Lower leg skin (tissue), 4 donors: ENCODE measurements around the gene KRTAP12-4. TPM values are rescaled to one million over a fixed set of nuclear protein-coding genes. Genes with fewer than 3 reads are reported as not detected.
"Not testable (repeated sequence)": the region's sequence is repeated elsewhere in the genome, so short reads cannot be mapped to it uniquely, and the experiment has no call there.

Source experiments
- DNase-seq, 2 donors: peaks; one replicate each; pipeline ENCODE4 v3.0.0-alpha.2; 2019; ENCODE audit warnings: low spot score in 2 of 2
- H3K4me3 ChIP-seq: fragments of 200-600 bp; sonication (generic); 2 replicates; pipeline ENCODE4 v1.5.1; 2017; ENCODE audit warnings: mild to moderate bottlenecking, low read depth; ENCODE audit not compliant: poor library complexity, severe bottlenecking
- POLR2A ChIP-seq, 2 donors: fragments of 450-650 bp; IDR thresholded peaks; one replicate each; pipeline ENCODE4 v1.6.1; 2016 to 2017; ENCODE audit warnings: antibody characterized with exemption in 2 of 2, mild to moderate bottlenecking in 1 of 2, moderate library complexity in 1 of 2
- WGBS, 2 donors: methylation state at CpG; one replicate each; pipeline ENCODE4 v1.1.5; 2018; 5-methylcytosine and 5-hydroxymethylcytosine counted together
- intact Hi-C: fragments of 100-400 bp; cut with DNase I; formaldehyde crosslinking; loops from one replicate; pipeline ENCODE4 v1.15.0; 2023; ENCODE audit warnings: low total_unique reads
- total RNA-seq, 4 donors: library from RNA; depleted of rRNA; stranded (reverse); fragments of >200 nt; gene quantifications; one replicate each; pipeline ENCODE4 v1.1.0, GENCODE V29; 2016
- TF ChIP-seq, protein P1 (sequence below), 3 donors: fragments of 450-650 bp; IDR thresholded peaks; one replicate each; pipeline ENCODE4 v1.5.1; 2016; ENCODE audit warnings: antibody characterized with exemption in 3 of 3, mild to moderate bottlenecking in 3 of 3, moderate library complexity in 2 of 3

KRTAP12-4 gene
- total RNA-seq, 4 donors from 2014 or later, result not detected

DNA sequence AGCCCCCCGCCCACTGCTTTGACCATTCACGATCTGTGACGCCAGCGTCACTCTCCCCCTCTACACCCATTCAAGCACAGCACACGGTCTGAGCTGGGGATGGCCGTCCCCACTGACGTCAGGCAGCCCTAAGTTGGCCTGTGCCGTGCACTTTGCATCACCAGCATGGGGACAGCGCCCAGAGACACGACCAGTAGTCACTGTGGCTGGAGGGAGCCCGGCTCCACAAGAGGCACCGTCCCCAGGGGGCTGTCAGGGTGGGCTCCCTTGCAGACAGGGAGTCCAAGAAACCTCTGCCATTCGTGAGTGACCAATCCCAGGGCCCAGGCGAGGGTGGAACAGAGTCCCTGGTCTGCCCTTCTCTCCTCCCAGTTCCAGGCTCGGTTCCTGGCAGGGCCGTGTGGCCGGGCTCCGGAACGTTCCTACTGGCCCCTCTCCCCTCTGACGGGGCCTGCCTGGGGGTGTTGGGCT, 40.3 kb downstream of the KRTAP12-4 start:
- intact Hi-C loops, result no loop called here
- no peak overlapping the region for H3K4me3 ChIP-seq
- WGBS, 2 donors, result 84 to 90% methylated on average over 13 to 20 of the region's 20 CpGs
- no peak for DNase-seq
- TF ChIP-seq, protein P1, sequence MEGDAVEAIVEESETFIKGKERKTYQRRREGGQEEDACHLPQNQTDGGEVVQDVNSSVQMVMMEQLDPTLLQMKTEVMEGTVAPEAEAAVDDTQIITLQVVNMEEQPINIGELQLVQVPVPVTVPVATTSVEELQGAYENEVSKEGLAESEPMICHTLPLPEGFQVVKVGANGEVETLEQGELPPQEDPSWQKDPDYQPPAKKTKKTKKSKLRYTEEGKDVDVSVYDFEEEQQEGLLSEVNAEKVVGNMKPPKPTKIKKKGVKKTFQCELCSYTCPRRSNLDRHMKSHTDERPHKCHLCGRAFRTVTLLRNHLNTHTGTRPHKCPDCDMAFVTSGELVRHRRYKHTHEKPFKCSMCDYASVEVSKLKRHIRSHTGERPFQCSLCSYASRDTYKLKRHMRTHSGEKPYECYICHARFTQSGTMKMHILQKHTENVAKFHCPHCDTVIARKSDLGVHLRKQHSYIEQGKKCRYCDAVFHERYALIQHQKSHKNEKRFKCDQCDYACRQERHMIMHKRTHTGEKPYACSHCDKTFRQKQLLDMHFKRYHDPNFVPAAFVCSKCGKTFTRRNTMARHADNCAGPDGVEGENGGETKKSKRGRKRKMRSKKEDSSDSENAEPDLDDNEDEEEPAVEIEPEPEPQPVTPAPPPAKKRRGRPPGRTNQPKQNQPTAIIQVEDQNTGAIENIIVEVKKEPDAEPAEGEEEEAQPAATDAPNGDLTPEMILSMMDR (IDR thresholded peaks at IDR 0.05), result no peak
- TF ChIP-seq POLR2A (IDR thresholded peaks at IDR 0.05), result no peak

DNA sequence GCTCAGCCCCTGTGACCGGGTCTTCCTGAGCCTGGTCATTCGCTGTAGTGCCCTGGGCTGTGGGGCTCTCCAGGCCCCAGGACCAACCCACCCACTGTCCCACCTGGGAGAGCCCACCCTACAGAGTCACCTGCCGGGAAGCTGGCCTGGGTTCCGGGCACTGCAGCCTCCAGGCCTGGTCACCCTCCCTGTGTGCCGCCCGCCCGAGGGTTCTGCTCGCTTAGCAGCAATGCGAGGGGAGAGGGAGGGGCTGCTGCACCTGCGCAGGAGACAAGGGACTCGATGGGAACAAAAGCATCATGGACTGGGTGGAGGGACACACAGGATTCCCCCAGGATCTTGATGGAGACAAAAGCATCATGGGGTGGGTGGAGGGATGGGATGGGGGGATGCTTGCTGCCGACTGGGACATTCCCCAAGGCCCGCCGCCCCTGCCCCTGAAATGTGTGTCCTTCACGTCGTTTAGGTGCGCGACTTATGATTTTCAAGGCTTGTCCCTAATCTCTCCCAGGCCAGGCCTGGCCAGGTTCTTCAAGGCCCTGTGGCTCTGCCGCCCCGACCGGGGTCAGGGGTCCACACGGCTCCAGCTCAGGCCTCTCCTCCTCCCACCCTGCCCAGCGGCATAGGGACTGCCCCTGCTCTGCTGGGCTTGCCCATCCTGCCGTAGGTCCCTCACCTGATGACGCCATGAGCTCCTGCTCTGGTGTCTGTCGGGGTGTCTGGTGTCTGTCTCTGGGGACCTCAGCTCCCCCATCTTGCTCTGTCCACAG, 40.9 kb downstream of the KRTAP12-4 start:
- DNase-seq, result no peak
- 88 to 92% methylated on average over 25 to 26 of the region's 26 CpGs for WGBS, 2 donors
- TF ChIP-seq POLR2A (IDR thresholded peaks at IDR 0.05), result no peak
- TF ChIP-seq, protein P1 (IDR thresholded peaks at IDR 0.05), result no peak
- intact Hi-C loops, result no loop called here
- H3K4me3 ChIP-seq, result no peak overlapping the region

DNA sequence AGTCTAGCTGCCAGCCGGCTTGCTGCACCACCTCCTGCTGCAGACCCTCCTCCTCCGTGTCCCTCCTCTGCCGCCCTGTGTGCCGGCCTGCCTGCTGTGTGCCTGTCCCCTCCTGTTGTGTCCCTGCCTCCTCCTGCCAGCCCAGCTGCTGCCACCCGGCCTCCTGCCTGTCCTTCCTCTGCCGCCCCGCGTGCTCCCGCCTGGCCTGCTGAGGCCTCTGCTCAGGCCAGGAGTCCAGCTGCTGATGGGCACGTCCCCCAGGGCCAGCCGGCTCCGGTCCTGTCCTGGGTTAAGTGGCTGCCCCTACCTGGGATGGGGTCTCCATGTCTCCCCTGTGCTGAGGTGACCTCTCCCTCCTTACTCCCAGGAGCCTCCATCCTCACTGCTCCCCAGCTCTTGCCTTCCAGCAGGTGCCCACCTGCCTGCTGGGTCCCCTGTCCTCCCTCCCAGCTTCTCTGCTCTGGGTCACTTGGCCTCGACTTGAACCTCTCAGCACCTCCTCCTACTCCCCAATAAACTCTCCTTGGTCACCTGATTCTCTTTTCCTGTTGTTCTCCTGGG, 41.7 kb downstream of the KRTAP12-4 start:
- 86 to 91% methylated on average over 13 of the region's 13 CpGs for WGBS, 2 donors
- DNase-seq, result no peak
- TF ChIP-seq POLR2A (IDR thresholded peaks at IDR 0.05), result no peak
- TF ChIP-seq, protein P1 (IDR thresholded peaks at IDR 0.05), result no peak
- intact Hi-C loops, result no loop called here
- H3K4me3 ChIP-seq, result no peak overlapping the region

DNA sequence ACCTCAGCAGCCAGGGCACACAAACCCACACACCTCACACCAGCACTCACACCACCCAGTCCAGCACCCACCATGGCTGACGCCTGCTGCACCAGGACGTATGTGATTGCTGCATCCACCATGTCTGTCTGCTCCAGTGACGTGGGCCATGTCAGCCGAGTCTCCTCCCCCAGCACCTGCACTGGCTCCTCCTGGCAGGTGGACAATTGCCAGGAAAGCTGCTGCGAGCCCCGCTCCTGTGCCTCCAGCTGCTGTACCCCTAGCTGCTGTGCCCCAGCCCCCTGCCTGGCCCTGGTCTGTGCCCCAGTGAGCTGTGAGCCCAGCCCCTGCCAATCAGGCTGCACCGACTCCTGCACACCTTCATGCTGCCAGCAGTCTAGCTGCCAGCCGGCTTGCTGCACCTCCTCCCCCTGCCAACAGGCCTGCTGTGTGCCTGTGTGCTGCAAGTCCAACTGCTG, 42.4 kb downstream of the KRTAP12-4 start, which contains the start of gene KRTAP10-8:
Gene KRTAP10-8, plus strand, starts transcription at position 51 of the 458 bp plus-strand sequence. Its CDS starts 22 bp downstream, at position 73.
- WGBS, 2 donors, result 88 to 93% methylated on average over 7 to 8 of the region's 8 CpGs
- H3K4me3 ChIP-seq, result no peak within 1 kb of the TSS

DNA sequence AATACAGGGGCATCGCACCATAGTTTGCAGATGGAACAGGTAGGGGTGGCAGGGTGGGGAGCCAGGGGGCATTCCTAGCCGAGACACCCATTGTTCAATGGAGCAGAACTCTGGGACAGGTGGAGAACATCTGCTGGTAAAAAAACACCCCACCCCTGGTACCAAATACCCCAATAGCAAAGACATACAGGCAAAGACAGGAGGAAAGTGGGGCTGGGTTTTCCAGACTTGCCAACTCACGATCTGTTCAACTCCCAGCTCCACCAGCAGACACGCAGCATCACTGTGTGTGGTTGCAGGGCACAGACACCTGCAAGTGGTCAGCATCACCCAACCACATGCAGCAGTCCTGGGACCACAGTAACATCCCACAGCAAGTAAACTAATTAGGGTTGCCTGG, 42.9 kb downstream of the KRTAP12-4 start:
- no peak for TF ChIP-seq POLR2A (IDR thresholded peaks at IDR 0.05)
- TF ChIP-seq, protein P1 (IDR thresholded peaks at IDR 0.05), result no peak

More for the DNA sequence above, 42.4 kb downstream of the KRTAP12-4 start, which contains the start of gene KRTAP10-8:
- intact Hi-C loops, result no loop called here
- TF ChIP-seq, protein P1 (IDR thresholded peaks at IDR 0.05), result no peak
- TF ChIP-seq POLR2A (IDR thresholded peaks at IDR 0.05), result no peak
- no peak for DNase-seq

DNA sequence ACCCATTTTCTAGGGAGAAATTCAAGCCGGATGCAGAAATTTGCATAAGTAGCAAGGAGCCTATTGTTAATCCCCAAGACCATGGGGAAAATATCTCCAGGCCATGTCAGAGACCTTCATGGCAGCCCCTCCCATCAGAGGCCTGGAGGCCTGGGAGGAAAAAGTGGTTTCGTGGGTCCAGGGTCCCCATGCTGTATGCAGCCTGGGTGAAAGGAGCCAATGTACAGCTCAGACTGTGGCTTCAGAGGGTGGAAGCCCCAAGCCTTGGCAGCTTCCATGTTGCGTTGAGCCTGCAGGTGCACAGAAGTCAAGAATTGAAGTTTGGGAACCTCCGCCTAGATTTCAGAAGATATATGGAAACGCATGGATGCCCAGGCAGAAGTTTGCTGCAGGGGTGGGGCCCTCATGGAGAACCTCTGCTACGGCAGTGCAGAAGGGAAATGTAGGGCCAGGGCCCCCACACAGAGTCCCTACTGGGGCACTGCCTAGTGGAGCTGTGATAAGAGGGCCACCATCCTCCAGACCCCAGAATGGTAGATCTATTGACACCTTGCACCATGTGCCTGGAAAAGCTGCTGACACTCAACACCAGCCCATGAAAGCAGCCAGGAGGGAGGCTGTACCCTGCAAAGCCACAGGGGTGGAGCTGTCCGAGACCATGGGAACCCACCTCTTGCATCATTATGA, 44.2 kb downstream of the KRTAP12-4 start:
- DNase-seq, intact Hi-C loops: not testable (repeated sequence)
- 97% methylated on average over 7 of the region's 7 CpGs for WGBS, 2 donors

More for the DNA sequence above, 42.9 kb downstream of the KRTAP12-4 start:
- H3K4me3 ChIP-seq, result no peak overlapping the region
- 80 to 84% methylated on average over 4 of the region's 4 CpGs for whole genome bisulfite sequencing, 2 donors
- intact Hi-C loops, result no loop called here
- no peak for DNase-seq

More for the DNA sequence above, 44.2 kb downstream of the KRTAP12-4 start:
- not testable (repeated sequence) for H3K4me3 ChIP-seq
